Posterior cingulate gyrus (tissue), 11 donors: Measurements from ENCODE around the gene ADAM12.
"Not testable (repeated sequence)": the region's sequence is repeated elsewhere in the genome, so short reads cannot be mapped to it uniquely, and the experiment has no call there.

Experiments
- DNase-seq, 10 donors: peaks; one replicate each; pipeline versions ENCODE4 v3.0.0 to v3.0.0-alpha.2; 2020 to 2021; ENCODE audit warnings: mixed read lengths in 3 of 10
- intact Hi-C: fragments of 100-400 bp; cut with DNase I; formaldehyde crosslinking; loops from one replicate; pipeline ENCODE4 v1.15.1; 2023

Gene ADAM12

GRCh38 chr10:126198681-126199080 is 189.6 kb downstream of the ADAM12 start:
- no peak for DNase-seq
- intact Hi-C loops: no loop called here

GRCh38 chr10:126197036-126197543 is 191.2 kb downstream of the ADAM12 start:
- intact Hi-C loops: no loop called here
- no peak for DNase-seq

GRCh38 chr10:126196281-126196680 is 192.0 kb downstream of the ADAM12 start:
- DNase-seq: no peak
- intact Hi-C loops: no loop called here

- intact Hi-C loops: no loop called here
- DNase-seq: no peak
Observed at GRCh38 chr10:126191192-126191591, 197.1 kb downstream of the ADAM12 start.

- DNase-seq: no peak
- intact Hi-C loops: no loop called here
Observed at GRCh38 chr10:126188679-126189200, 199.5 kb downstream of the ADAM12 start.

- intact Hi-C loops: no loop called here
- no peak for DNase-seq
Observed at GRCh38 chr10:126187399-126187798, 200.9 kb downstream of the ADAM12 start.

- DNase-seq: no peak
- intact Hi-C loops: no loop called here
Observed at GRCh38 chr10:126186766-126187165, 201.5 kb downstream of the ADAM12 start.

GRCh38 chr10:126185676-126186447 is 202.4 kb downstream of the ADAM12 start:
- DNase-seq: no peak

GRCh38 chr10:126181626-126182025 is 206.7 kb downstream of the ADAM12 start:
- no peak for DNase-seq
- intact Hi-C loops: no loop called here

More at GRCh38 chr10:126185676-126186447, 202.4 kb downstream of the ADAM12 start:
- intact Hi-C loops: no loop called here

GRCh38 chr10:126179637-126180036 is 208.6 kb downstream of the ADAM12 start:
- intact Hi-C loops: no loop called here
- DNase-seq: no peak

GRCh38 chr10:126177417-126178030 is 210.8 kb downstream of the ADAM12 start:
- intact Hi-C loops: no loop called here
- no peak for DNase-seq

GRCh38 chr10:126175641-126176262 is 212.5 kb downstream of the ADAM12 start:
- no peak for DNase-seq
- intact Hi-C loops: no loop called here

- DNase-seq, intact Hi-C loops: not testable (repeated sequence)
Observed at GRCh38 chr10:126172755-126173154, 215.5 kb downstream of the ADAM12 start.

- intact Hi-C loops: no loop called here
- DNase-seq: no peak
Observed at GRCh38 chr10:126171555-126171954, 216.7 kb downstream of the ADAM12 start.

GRCh38 chr10:126170776-126171175 is 217.5 kb downstream of the ADAM12 start:
- DNase-seq: no peak
- intact Hi-C loops: no loop called here

GRCh38 chr10:126170371-126170770 is 217.9 kb downstream of the ADAM12 start:
- peak in 1 of 10 donors; percentile 55 for DNase-seq
- intact Hi-C loops: no loop called here

- peak in 4 of 10 donors; percentile 23 to 84 (median 32) for DNase-seq
- intact Hi-C loops: no loop called here
Observed at GRCh38 chr10:126169899-126170298, 218.4 kb downstream of the ADAM12 start.

- DNase-seq: no peak
- intact Hi-C loops: no loop called here
Observed at GRCh38 chr10:126166797-126167196, 221.5 kb downstream of the ADAM12 start.

- intact Hi-C loops: no loop called here
Observed at GRCh38 chr10:126165874-126166273, 222.4 kb downstream of the ADAM12 start.

GRCh38 chr10:126163506-126163905 is 224.8 kb downstream of the ADAM12 start:
- intact Hi-C loops: no loop called here
- no peak for DNase-seq

More at GRCh38 chr10:126165874-126166273, 222.4 kb downstream of the ADAM12 start:
- no peak for DNase-seq

- no peak for DNase-seq
- intact Hi-C loops: no loop called here
Observed at GRCh38 chr10:126161691-126162090, 226.6 kb downstream of the ADAM12 start.
